ENCODE data around the gene SLC22A23. TPM values are rescaled to one million over a fixed set of nuclear protein-coding genes. Genes with fewer than 3 reads are reported as not detected.
A peak's percentile ranks its signal among the peaks of the same experiment; 100 is the strongest.
"Not testable (repeated sequence)": the region's sequence is repeated elsewhere in the genome, so short reads cannot be mapped to it uniquely, and the experiment has no call there.

Gene SLC22A23
- total and polyA plus RNA-seq, 5 experiments from 2014 or later = 0.36 to 5.6 (median 2.8) TPM

GRCh38 chr6:3244003-3244831, 212.6 kb downstream of the SLC22A23 start:
- DNase-seq (no peak), ATAC-seq (no peak)
- Mint-ChIP-seq H3K9me3 (no peaks in the 10 kb centered on the region), H3K4me1 (no peaks in the 10 kb centered on the region), H3K27me3 (peaks cover 11 to 52% (median 35%) of the 10 kb centered on the region in 5 donors), H3K4me3 (no peak overlapping the region), H3K36me3 (no peaks in the 10 kb centered on the region), H3K27ac (peak overlapping the region in 1 of 10 donors; percentile 2)
- POLR2A ChIA-PET = interaction anchor here (0.5 kb wide), 1 partner anchor 29 kb away, joined by 6 read pairs; no protein-coding TSS in a partner anchor

- ATAC-seq (no peak), DNase-seq (no peak)
- no peak overlapping the region for H3K4me3 Mint-ChIP-seq
- H3K36me3 Mint-ChIP-seq = no peaks in the 10 kb centered on the region
- peaks cover 0 to under 1% (median 0%) of the 10 kb centered on the region in 4 donors for H3K4me1 Mint-ChIP-seq
- no peaks in the 10 kb centered on the region for H3K9me3 Mint-ChIP-seq
- POLR2A ChIA-PET = no interaction called here
- no peak overlapping the region for H3K27ac Mint-ChIP-seq
- H3K27me3 Mint-ChIP-seq = peaks cover 16 to 64% (median 30%) of the 10 kb centered on the region in 5 donors
Observed at GRCh38 chr6:3242768-3243167, 214.1 kb downstream of the SLC22A23 start.

- not testable (repeated sequence) for ATAC-seq
Observed at GRCh38 chr6:3241745-3242144, 215.1 kb downstream of the SLC22A23 start.

GRCh38 chr6:3240595-3240994, 216.3 kb downstream of the SLC22A23 start:
- Mint-ChIP-seq H3K36me3 (no peaks in the 10 kb centered on the region), H3K9me3 (no peaks in the 10 kb centered on the region), H3K27ac (no peak overlapping the region), H3K4me1 (peaks cover 0 to 2% (median 0%) of the 10 kb centered on the region in 4 donors), H3K27me3 (peaks cover 19 to 75% (median 38%) of the 10 kb centered on the region in 5 donors), H3K4me3 (no peak overlapping the region)
- POLR2A ChIA-PET = interaction anchor here (0.7 kb wide), 1 partner anchor 58 kb away, joined by 7 read pairs; no protein-coding TSS in a partner anchor
- ATAC-seq (no peak), DNase-seq (no peak)

More at GRCh38 chr6:3241745-3242144, 215.1 kb downstream of the SLC22A23 start:
- H3K27me3 Mint-ChIP-seq = peaks cover 16 to 74% (median 33%) of the 10 kb centered on the region in 5 donors
- DNase-seq, H3K36me3 Mint-ChIP-seq, H3K4me3 Mint-ChIP-seq, POLR2A ChIA-PET, H3K4me1 Mint-ChIP-seq, H3K27ac Mint-ChIP-seq, H3K9me3 Mint-ChIP-seq: not testable (repeated sequence)

- ATAC-seq = no peak
Observed at GRCh38 chr6:3239110-3239830, 217.6 kb downstream of the SLC22A23 start.

GRCh38 chr6:3237761-3238662, 218.8 kb downstream of the SLC22A23 start:
- H3K4me3 Mint-ChIP-seq = no peak overlapping the region
- no peaks in the 10 kb centered on the region for H3K9me3 Mint-ChIP-seq
- DNase-seq (no peak), ATAC-seq (no peak)
- H3K36me3 Mint-ChIP-seq = no peaks in the 10 kb centered on the region
- no peak overlapping the region for H3K27ac Mint-ChIP-seq
- peaks cover 0 to 2% (median 0%) of the 10 kb centered on the region in 4 donors for H3K4me1 Mint-ChIP-seq
- POLR2A ChIA-PET = interaction anchor here (1.5 kb wide), 1 partner anchor 9 kb away, joined by 3 read pairs; no protein-coding TSS in a partner anchor
- H3K27me3 Mint-ChIP-seq = peaks cover 24 to 83% (median 48%) of the 10 kb centered on the region in 5 donors

More at GRCh38 chr6:3239110-3239830, 217.6 kb downstream of the SLC22A23 start:
- POLR2A ChIA-PET = interaction anchor here (1.5 kb wide), 1 partner anchor 10 kb away, joined by 3 read pairs; no protein-coding TSS in a partner anchor
- Mint-ChIP-seq H3K4me3 (no peak overlapping the region), H3K27ac (no peak overlapping the region), H3K27me3 (peaks cover 20 to 83% (median 43%) of the 10 kb centered on the region in 5 donors), H3K4me1 (peaks cover 0 to 2% (median 0%) of the 10 kb centered on the region in 4 donors), H3K9me3 (no peaks in the 10 kb centered on the region), H3K36me3 (no peaks in the 10 kb centered on the region)
- no peak for DNase-seq

- ATAC-seq (no peak), DNase-seq (no peak)
- Mint-ChIP-seq H3K36me3 (no peaks in the 10 kb centered on the region), H3K27ac (no peak overlapping the region), H3K4me3 (no peak overlapping the region), H3K9me3 (no peaks in the 10 kb centered on the region), H3K4me1 (peaks cover 5 to 15% (median 11%) of the 10 kb centered on the region in 4 donors), H3K27me3 (peaks cover 27 to 94% (median 55%) of the 10 kb centered on the region in 5 donors)
- POLR2A ChIA-PET = no interaction called here
Observed at GRCh38 chr6:3236005-3236404, 220.8 kb downstream of the SLC22A23 start.

GRCh38 chr6:3235486-3235885, 221.4 kb downstream of the SLC22A23 start:
- H3K27me3 Mint-ChIP-seq = peaks cover 32 to 99% (median 59%) of the 10 kb centered on the region in 5 donors
- no peak overlapping the region for H3K4me3 Mint-ChIP-seq
- H3K4me1 Mint-ChIP-seq = peaks cover 8 to 20% (median 16%) of the 10 kb centered on the region in 4 donors
- no peak for DNase-seq
- no peaks in the 10 kb centered on the region for H3K9me3 Mint-ChIP-seq
- H3K36me3 Mint-ChIP-seq = no peaks in the 10 kb centered on the region
- POLR2A ChIA-PET = no interaction called here
- H3K27ac Mint-ChIP-seq = no peak overlapping the region
- ATAC-seq = no peak

- no peak overlapping the region for H3K4me3 Mint-ChIP-seq
- POLR2A ChIA-PET = no interaction called here
- peaks cover 0 to 3% (median 0%) of the 10 kb centered on the region in 3 donors for H3K36me3 Mint-ChIP-seq
- ATAC-seq (no peak), DNase-seq (no peak)
- H3K27ac Mint-ChIP-seq = no peak overlapping the region
- peaks cover 44 to 99% (median 72%) of the 10 kb centered on the region in 5 donors for H3K27me3 Mint-ChIP-seq
- H3K4me1 Mint-ChIP-seq = peaks cover 13 to 34% (median 30%) of the 10 kb centered on the region in 4 donors
- H3K9me3 Mint-ChIP-seq = peaks cover 0 to 1% (median 0%) of the 10 kb centered on the region in 9 donors
Observed at GRCh38 chr6:3233904-3234303, 222.9 kb downstream of the SLC22A23 start.

- no peak for DNase-seq
- ATAC-seq = no peak
- peaks cover 0 to 4% (median 0%) of the 10 kb centered on the region in 9 donors for H3K9me3 Mint-ChIP-seq
- POLR2A ChIA-PET = no interaction called here
- H3K36me3 Mint-ChIP-seq = peaks cover 0 to 3% (median 0%) of the 10 kb centered on the region in 3 donors
- H3K27ac Mint-ChIP-seq = no peak overlapping the region
- H3K4me1 Mint-ChIP-seq = peaks cover 16 to 39% (median 34%) of the 10 kb centered on the region in 4 donors
- H3K4me3 Mint-ChIP-seq = no peak overlapping the region
- H3K27me3 Mint-ChIP-seq = peaks cover 46 to 99% (median 72%) of the 10 kb centered on the region in 5 donors
Observed at GRCh38 chr6:3233321-3233720, 223.5 kb downstream of the SLC22A23 start.

- Mint-ChIP-seq H3K4me1 (peaks cover 18 to 47% (median 39%) of the 10 kb centered on the region in 4 donors), H3K36me3 (peaks cover 0 to 3% (median 0%) of the 10 kb centered on the region in 3 donors), H3K4me3 (peak overlapping the region in 8 of 10 donors; percentile 55 to 96 (median 74)), H3K27ac (no peak overlapping the region), H3K9me3 (peaks cover 0 to 4% (median 0%) of the 10 kb centered on the region in 9 donors), H3K27me3 (peaks cover 44 to 95% (median 71%) of the 10 kb centered on the region in 5 donors)
- POLR2A ChIA-PET = no interaction called here
- ATAC-seq (no peak), DNase-seq (no peak)
Observed at GRCh38 chr6:3232017-3232945, 224.6 kb downstream of the SLC22A23 start.

Data from naive thymus-derived CD8-positive, alpha-beta T cell (primary cell).